Endometrial microvascular endothelial cells (primary cell): ENCODE measurements around the gene SLC38A10. TPM values are rescaled to one million over a fixed set of nuclear protein-coding genes. Genes with fewer than 3 reads are reported as not detected.
"Not testable (repeated sequence)": the region's sequence is repeated elsewhere in the genome, so short reads cannot be mapped to it uniquely, and the experiment has no call there.

Experiments used
- in situ Hi-C: cut with HindIII; loops from 2 replicates; pipeline ENCODE4 v1.10.0; 2017; ENCODE audit warnings: low sequenced_read_pairs, low pct_unique_long_range_greater_than_20kb; ENCODE audit errors: inconsistent ontology term
- total RNA-seq: library from RNA; depleted of rRNA; stranded (reverse); fragments of >200 nt; gene quantifications from one replicate; pipeline ENCODE4 v1.2.3, GENCODE V29; 2015; ENCODE audit errors: inconsistent ontology term

Gene SLC38A10
- total RNA-seq, 1 donor from 2014 or later = 103 TPM

GRCh38 chr17:81238490-81238814, 56.7 kb downstream of the SLC38A10 start:
- in situ Hi-C loops = no loop called here

DNA sequence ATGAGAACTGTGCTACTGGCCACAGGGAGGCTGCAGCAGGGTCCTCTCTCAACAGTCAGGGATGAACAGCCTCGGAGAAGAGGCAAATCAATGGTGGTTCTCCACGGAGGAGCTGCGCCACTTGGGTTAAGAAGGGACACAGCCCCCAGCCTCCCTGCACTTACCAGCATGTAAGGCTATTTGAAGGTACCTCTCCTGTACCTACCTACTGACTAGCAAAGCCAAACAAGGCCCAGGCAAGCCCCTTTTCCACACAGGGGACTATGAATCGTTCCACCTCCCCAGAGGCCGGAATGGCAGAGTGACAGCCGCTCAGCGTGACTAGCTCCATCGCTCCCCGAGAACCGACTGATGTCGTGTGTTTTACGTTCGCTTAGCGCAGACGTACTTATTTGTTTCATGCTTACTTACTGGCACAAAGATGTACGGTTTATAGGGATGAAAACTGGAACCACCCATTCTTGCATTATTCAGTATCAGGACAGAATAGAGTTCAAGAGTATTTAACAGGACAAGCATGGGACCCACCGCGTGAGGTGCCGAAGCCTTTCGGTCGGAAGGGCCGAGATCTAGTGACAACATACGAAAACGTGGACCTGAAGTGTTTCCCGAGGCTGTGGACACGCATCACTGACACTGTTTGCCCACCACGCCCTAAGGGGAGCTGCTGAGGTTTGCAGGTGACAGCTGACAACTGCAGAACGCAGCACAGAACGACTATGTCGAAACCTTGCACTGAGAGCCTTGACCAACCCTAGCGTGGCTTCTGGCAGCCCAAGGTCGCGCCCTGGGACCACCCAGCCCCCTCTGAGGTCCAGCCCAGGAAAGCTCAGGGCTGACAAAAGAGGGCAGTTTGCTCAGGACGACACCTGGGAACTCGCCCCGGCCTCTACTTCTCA, 57.3 kb downstream of the SLC38A10 start:
- in situ Hi-C loops = no loop called here

DNA sequence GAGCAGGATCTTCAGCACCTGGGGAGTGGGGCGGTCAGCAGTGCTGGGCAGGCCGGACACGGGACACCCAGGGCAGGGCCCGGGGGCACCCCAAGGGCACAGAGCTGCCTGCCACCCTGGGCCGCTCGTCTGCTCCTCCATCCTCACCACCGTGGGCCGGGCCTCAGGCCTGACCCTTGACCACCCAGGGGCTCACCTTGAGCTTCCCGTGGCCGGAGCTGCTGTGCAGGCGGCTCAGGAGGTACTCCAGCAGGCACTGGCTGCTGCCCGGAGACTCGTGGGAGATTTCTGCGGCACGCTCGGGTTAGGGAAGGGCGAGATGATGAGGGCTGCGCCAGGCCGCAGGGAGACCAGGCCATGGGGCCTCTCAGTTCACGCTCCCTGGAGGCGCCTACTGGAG, 58.3 kb downstream of the SLC38A10 start:
- in situ Hi-C loops = no loop called here

DNA sequence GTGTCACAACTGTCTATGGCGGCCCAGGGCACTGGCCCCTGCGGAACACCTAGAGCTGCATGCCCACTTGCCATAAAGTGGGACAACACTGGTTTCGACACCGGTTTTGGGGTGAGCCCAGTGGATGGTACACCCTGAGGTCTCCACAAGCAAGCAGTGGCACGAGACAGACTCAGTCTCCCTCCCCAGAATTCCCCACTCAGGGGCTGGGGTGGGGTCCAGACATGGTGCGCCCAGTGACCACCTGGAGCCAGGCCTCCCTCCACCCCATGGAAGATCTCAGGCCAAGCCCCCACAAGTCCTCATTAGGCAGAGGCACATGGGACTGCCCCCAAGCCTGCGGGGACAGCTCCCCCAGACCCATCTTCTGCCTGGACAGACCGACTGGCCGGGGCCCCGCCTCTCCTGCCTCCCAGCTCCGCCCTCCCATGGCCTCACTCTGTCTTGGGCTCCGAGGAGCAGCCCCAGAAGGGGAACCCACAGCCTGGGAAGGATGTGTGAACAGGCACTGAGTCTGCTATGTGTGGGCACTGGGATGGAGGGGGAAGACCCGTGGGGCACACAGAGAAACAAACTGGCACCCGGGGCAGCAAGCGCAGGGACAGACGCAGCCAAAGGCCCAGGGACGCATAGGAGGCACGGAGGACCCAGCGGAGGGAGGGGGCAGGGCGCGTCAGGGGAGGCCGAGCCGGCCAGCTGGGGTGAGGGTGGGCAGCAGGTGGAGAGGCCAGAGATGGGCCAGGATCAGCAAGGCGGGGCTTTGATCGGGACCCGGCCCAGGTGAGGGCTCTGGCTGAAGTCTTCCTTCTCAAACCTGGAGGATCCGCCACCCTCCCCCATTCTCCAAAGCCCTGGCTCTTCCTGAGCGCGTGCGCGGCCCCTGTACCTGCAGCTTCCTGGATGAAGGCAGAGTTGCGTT, 59.0 kb downstream of the SLC38A10 start:
- in situ Hi-C loops = no loop called here

- in situ Hi-C loops = no loop called here
Measured at GRCh38 chr17:81234940-81235821, 59.9 kb downstream of the SLC38A10 start.

- in situ Hi-C loops = no loop called here
Measured at GRCh38 chr17:81234506-81234855, 60.6 kb downstream of the SLC38A10 start.

GRCh38 chr17:81233811-81234505, 61.1 kb downstream of the SLC38A10 start:
- in situ Hi-C loops = no loop called here

GRCh38 chr17:81233316-81233715, 61.8 kb downstream of the SLC38A10 start:
- in situ Hi-C loops = no loop called here

GRCh38 chr17:81232616-81233241, 62.4 kb downstream of the SLC38A10 start:
- in situ Hi-C loops = no loop called here

DNA sequence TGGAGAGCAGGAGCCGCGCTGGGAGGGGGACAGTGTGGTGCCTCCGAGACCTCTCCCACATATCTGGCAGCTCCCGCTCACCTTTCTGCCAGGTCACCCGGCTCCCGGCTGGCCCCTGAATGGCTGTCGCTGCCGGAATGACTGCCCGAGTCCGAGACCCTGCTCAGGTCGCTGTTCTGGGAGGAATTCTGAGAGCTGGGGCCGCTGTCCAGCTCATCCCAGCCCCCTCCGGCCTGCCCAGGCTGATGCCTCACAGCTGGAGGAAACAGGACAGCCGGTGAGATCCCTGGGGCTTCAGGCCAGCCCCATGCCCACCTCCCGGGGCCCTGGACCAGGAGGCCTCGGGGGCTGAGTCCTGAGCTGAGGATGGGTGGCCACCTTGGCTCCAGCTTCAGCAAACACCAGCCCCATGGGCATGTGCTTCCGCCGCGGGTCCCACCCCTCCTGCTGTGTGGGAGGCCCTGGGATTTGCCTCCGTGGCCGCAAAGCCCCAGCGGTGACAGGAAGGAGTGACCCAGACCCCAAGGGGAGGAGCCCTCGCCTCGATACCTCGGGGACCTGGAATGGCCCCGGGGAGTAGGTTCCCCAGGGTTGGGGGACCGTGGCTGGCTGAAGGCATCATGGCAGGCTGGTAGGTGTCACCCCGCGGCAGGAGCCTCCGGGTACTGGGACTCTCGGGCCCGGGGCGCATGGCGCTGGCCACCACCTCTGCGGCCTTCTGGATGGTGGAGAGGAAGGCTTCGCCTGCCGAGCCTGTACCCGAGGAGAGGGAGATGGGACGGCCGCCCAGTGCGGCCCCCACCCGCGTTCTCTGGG, 63.1 kb downstream of the SLC38A10 start:
- in situ Hi-C loops = no loop called here

DNA sequence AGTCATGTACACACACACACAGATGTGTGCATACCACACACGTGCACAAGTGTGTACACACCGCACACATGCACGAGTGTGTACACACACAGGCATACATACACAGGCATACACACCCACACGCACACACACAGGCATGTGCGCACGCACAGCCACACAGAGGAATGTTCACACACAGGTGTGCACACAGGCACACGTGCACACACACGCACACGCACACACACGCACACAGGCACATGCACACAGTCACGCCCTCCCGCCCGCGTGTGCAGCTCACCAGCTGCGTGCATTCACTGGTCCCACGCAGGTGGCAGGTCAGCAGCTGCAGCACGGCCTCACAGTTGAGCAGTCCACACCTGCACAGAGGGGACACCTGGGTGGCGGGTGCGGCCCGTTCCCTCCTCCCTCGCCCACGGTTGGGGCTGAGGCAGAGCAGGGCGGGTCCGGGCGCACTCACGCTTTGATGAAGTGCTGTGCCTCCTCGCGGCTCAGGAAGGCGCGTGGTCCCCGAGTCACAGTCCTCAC, 63.9 kb downstream of the SLC38A10 start:
- in situ Hi-C loops = no loop called here

GRCh38 chr17:81230043-81230820, 64.9 kb downstream of the SLC38A10 start:
- in situ Hi-C loops = no loop called here

- in situ Hi-C loops = no loop called here
Measured at GRCh38 chr17:81229666-81229920, 65.5 kb downstream of the SLC38A10 start.

- in situ Hi-C loops = no loop called here
Measured at GRCh38 chr17:81228834-81229665, 66.1 kb downstream of the SLC38A10 start.

DNA sequence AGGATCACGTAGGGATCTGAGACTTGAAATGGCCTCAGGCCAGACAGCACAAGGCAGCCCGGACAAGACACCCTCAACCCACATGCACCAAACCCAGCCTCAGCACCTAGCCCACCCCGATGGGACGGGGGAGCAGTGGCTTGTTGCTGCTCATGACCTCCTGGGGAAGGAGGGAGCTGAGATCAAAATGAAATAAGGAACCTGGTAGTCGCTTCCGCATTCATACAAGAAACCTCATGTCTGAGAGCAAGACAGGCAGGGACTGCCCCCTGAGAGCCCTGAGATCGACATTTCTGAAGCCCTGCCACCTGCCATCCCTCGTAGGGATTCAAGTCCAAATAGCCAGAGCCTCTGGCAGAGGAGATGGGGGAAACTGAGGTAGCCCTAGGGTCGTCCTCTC, 66.7 kb downstream of the SLC38A10 start:
- in situ Hi-C loops = no loop called here

GRCh38 chr17:81227630-81228029, 67.5 kb downstream of the SLC38A10 start:
- in situ Hi-C loops = not testable (repeated sequence)
